Measurements from ENCODE around the gene BTF3L4.
A peak's percentile ranks its signal among the peaks of the same experiment; 100 is the strongest.
"Not testable (repeated sequence)": the region's sequence is repeated elsewhere in the genome, so short reads cannot be mapped to it uniquely, and the experiment has no call there.

BTF3L4 gene

DNA sequence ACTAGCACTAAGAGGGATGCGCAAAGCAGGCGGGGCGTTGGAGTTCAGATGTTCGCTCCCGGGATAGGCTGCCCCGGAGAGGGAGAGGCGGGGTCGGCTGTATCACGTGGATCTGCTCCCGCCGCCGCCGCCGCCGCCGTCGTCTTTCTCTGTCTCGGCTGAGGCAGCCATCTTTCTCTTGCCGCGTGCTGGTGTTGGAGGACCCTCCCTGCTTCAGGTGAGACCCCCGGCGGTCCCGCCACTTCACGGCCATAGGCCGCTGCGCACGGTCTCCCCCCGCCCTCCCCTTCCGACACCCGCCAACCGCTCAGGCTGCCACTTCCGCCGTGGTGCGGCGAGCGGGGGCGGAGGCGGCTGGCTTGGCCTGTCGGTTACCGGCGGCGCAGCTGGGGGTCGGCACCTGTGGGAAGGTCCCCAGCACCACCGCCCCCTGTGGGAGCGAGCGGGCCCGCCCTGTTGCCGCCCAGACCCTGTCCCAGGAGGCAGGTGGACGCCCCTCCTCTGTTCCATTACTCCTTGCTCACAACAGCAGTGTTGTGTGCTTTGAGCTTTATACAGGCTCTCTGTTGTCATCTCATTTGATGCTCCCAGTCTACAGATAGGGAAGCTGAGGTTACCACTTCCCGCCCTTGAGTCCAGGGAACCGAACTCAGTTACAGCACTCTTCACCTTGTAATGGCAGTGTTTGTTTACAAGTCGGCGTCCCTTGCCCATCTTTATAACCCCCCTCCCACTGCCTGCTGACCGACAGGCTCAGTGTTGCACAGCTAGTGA is at the start of gene BTF3L4:
TSS of gene BTF3L4 (plus strand) at position 133 of the 774 bp plus-strand sequence. CDS start 3,553 bp downstream, outside the sequence.
- peak; percentile 89 for DNase-seq (ENCODE audit: low read depth)

DNA sequence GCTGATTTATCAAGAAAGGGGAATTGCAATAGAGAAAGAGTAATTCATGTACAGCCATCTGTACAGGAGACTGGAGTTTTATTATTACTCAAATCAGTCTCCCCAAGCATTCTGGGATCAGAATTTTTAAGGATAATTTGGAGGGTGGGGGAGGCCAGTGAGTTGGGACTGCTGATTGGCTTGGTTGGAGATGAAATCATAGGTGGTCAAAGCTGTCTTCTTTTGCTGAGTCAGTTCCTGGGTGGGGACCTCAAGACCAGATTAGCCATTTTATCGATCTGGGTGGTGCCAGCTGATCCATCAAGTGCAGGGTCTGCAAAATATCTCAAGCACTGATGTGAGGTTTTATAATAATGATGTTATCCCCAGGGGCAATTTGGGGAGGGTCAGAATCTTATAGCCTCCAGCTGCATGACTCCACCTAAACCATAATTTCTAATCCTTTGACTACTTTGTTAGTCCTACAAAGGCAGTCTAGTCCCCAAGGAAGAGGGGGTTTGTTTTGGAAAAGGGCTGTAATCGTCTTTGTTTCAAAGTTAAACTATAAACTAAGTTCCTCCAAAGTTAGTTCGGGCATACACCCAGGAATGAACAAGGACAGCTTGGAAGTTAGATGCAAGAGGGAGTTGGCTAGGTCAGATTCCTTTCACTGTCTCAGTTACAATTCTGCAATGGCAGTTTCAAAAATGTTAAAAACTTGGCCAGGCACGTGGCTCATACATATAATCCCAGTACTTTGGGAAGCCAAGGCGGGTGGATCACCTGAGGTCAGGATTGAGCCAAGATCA is 48.7 kb upstream of the BTF3L4 start:
- DNase-seq (ENCODE audit: low read depth): no peak

DNA sequence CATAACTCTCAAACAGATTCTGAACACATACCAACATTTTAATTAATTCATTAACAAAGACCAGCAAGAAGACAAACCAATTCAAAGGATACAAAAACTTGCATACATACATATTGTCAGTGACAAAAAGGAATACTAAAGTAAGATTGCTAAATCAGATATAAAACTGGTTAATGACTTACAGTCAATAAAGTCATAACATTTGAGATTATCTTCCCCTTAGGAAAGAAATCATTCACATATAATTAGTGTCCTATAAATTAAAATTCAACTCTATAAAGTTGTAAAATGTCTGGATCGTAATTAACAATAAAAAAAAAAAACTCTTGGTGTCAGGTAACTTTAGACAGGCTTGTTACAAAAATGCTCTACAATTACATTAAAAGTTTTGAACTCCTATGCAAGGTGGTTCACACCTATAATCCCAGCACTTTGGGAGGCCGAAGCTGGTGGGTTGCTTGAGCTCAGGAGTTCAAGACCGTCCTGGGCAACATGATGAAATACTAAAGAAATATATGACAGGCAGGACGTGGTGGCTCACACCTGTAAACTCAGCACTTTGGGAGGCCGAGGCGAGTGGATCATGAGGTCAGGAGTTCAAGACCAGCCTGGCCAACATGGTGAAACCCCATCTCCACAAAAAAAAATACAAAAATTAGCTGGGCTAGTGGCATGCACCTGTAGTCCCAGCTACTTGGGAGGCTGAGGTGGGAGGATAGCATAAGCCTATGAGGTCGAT is 47.9 kb upstream of the BTF3L4 start:
- DNase-seq (ENCODE audit: low read depth): no peak

DNA sequence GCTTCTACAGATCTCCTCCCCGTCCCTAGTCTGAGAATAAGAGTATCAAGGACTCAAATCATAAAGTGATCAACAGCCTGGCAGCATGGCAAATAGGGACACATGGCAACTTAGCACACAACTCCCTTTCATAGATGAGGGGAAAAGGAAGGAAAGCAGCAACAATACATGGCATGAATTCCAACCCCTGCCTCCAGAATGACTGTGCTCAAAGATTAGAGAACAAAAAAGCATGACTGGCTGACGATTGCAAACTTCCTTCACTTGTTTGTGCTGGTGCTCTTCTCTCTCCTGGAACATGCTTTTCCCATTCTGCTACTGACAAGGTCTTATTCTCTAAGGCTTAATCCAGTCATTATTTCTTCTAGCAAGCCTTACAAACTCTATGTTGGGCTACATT is 34.0 kb upstream of the BTF3L4 start:
- no peak for DNase-seq (ENCODE audit: low read depth)

DNA sequence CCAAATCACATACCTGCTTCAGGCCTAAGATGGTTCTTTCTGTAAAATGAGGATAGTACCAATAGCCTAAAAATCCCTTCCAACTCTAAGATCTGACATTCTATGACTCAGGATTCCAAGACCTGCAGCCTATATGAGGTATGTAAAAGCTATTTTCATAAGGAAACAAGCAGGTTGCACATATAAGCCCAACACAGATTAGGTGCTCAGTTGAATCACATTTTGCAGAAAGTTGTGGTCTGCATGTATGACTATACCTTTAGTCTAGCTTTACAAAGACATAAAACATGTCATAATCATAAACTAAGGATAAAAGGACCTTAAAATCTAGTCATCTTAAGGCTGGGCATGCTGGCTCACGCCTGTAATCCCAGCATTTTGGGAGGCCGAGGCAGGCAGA is 29.8 kb upstream of the BTF3L4 start:
- DNase-seq (ENCODE audit: low read depth): no peak

DNA sequence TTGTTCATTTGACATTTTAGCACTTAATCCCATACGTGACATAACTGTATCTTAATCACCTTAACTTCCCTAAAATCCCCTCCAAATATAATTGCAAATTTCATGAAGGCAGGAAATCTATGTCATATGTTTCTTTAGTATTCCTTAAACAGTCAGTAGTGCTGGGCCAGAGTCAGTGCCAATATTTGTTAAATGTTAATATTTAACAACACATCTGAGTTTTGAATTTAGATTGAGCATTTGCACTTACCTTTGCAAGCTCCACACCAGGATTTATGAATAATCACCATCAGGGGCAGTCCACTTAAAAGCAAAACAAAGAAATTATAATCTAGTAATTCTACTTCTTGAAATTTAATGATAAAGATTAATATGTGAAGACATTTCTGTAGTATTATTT is 27.8 kb upstream of the BTF3L4 start:
- no peak for DNase-seq (ENCODE audit: low read depth)

DNA sequence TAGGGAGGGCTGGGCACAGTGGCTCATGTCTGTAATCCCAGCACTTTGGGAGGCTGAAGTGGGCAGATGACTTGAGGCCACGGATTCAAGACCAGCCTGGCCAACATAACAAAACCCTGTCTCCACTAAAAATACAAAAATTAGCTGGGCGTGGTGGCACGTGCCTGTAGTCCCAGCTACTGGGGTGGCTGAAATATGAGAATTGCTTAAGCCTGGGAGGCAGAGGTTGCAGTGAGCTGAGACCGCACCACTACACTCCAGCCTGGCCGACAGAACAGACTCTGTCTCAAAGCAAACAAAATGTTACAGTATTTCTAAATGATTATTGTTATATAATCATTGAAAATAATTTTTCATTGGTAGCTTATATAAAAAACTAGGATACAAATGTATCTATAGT is 27.3 kb upstream of the BTF3L4 start:
- not testable (repeated sequence) for DNase-seq (ENCODE audit: low read depth)

DNA sequence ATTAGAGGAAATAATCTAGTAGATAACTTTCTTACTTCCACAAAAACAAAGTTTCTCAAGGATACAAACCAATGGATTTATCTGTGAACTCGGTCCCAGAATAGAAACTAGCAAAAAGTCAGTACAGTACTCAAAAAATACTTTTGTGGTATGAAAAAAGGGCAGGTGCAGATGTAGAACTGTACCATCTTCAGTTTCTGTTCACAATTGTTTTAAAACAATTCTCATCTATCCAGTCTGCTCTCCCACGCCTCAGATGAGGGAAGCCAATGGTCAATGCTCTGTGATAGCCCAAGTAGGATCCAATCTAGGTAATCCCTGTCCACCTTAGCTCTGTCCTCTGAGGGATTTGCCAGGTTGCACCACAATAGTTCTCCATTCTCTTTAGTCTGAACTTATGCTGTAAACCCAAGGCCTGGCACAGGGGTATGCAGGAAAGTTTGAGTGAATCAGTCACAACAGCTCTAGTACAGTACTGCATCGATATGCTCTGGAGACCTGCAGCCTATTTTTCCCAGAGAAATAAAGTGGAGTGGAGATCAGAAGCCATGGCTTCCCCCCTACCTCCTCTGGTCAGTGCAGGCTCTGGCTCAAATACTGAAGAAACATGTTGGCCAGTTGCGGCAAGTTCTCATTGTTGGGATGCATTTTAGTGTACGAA is 23.8 kb upstream of the BTF3L4 start:
- no peak for DNase-seq (ENCODE audit: low read depth)

DNA sequence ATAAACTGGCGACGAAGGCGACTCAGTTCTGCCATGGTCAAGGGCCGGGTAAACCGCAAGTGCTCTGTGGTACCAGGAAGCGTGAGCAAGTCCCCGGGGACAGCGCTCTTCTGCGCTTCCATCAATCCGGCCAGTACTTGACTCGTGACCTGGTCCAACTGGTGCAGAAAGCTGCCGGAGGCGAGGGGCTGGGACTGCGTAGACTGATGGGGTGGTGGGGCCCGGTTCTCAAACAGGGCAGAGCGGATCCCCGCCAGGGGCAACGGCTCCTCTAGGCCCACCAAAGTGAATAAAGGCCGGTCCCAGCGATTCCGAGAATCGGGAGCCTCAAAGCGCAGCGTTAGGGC is 23.3 kb upstream of the BTF3L4 start:
- DNase-seq (ENCODE audit: low read depth): no peak

DNA sequence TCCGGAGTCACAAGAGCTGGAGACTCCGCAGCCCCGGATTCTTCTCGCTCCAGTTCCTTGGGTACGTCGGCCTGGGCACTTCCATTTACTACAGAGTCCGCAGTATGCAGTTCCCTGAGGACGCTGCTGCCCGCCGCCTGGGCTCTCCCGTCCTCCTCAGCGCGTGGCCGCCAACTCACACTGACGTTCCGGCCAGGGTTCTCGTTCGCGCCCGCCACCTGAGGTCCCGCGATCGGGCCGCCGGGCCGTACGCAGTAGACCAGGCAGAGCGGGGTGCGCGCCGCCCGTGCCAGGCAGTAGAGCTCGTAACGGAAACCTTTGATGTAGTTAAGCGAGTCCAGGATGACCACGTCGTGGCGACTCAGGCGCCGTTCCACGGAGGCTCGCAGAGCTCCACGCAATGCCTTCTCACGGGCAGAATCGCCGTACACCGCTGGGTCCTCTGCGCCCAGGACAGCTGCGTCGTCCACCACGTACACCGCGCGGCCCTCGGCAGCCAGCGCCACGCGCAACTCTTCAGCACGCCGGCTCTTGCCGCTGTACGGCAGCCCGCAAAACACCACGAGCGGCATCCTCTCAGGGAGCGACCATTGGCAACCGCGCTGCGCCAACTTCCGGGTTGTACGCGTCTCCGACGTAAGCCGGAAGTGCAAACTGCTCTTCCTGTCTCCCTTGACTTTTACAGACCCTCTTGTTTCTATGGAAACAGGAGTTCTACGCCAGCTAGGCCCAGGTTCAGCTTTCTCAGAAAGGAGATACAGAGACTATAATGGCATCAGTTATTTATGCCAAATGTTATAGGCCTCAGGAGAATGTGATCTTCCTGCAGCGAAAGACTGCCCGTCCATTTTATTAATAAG is 22.7 kb upstream of the BTF3L4 start, which contains the start of gene KTI12:
TSS of gene KTI12 (minus strand) at position 621 of the 860 bp plus-strand sequence. CDS start at position 572, 49 bp downstream.
- peak; percentile 86 for DNase-seq (ENCODE audit: low read depth)

DNA sequence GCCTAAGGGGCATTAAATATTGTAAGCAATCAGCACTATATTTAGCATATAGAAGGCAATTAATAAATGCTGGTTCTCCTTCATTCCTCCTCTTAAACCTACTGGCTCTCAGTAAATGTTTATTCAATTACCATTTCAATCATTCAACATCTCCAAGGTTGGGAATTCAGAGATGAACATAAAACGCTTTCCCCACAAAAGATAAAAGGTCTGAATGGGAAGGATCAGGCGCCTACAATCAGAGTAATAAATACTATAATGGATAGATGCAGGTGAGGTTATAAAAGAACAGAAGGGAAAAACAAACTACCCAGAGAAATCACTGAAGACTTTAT is 22.1 kb upstream of the BTF3L4 start:
- no peak for DNase-seq (ENCODE audit: low read depth)

DNA sequence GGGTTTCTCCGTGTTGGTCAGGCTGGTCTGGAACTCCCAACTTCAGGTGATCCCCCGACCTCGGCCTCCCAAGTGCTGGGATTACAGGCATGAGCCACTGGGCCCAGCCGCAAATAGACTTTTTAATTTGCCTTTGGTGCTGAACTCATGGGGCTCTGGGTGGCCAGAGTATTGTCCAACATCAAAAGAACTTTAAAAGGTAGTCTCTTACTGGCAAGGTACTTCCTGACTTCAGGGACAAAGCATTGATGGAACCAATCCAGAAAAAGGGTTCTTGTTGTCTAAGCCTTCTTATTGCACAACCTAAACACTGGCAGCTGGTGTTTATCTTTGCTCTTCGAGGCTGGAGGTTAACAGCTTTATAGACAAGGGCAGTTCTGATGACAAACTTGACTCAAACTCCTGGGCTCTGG is 18.7 kb upstream of the BTF3L4 start:
- DNase-seq (ENCODE audit: low read depth): no peak

DNA sequence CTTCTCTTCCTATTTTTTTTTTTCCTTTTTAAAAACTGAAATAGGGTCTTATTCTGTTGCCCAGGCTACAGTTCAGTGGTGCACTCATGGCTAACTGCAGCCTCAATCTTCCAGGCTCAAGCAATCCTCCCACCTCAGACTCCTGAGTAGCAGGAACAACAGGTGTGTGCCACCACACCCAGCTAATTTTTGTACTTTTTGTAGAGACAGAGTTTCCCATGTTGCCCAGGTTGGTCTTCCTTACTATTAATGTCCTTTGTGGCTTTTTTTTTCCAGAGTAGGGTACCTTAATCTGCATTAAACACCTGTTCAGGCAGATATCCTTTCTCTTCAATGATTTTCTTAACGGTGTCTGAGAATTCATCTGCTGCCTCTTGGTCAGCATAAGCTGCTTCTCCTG is 18.2 kb upstream of the BTF3L4 start:
- no peak for DNase-seq (ENCODE audit: low read depth)

DNA sequence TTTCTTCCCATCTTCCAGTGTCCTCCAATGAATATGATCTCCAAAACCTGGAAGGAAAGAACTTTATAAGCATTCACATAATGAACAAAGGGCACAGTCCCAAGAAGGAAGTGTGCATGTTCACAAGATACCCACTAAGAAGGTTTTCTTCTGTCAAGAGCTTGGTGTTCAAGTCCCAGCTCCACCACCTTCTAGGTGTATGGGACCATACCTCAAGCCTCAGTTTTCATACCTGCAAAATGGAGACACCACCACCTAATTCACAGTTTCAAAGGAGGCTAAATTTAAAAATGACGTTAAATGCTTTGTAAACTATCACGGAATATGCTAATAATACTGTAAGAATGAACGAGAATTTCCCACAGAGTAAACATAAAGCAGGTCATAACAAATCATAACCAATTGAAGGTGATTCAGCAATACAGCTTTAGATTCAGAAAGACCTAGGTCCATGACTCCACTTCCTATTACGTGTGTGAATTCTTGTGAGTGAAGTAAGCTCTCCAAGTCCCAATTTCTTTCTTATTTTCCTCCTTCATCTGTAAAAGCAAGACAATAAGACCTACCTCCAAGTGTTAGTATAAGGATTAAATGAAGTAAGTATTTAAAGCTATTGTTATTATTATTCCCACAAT is 14.4 kb upstream of the BTF3L4 start:
- DNase-seq (ENCODE audit: low read depth): no peak

DNA sequence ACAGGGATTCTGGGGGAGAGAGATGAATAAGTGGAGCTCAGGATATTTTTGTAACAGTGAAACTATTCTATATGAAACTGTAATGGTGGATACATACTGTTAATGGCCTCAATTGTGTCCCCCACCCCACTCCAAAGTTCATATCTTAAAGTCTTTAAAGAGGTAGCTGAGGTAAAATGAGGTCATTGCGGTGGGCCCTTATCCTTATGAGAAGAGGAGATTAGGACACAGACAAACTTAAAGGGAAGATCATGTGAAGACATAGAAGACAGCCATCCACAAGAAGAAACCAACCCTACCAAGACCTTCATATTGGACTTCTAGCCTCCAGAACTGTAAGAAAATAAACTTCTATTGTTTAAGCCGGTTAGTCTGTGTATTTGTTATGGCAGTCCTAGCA is 10.9 kb upstream of the BTF3L4 start:
- DNase-seq (ENCODE audit: low read depth): no peak

DNA sequence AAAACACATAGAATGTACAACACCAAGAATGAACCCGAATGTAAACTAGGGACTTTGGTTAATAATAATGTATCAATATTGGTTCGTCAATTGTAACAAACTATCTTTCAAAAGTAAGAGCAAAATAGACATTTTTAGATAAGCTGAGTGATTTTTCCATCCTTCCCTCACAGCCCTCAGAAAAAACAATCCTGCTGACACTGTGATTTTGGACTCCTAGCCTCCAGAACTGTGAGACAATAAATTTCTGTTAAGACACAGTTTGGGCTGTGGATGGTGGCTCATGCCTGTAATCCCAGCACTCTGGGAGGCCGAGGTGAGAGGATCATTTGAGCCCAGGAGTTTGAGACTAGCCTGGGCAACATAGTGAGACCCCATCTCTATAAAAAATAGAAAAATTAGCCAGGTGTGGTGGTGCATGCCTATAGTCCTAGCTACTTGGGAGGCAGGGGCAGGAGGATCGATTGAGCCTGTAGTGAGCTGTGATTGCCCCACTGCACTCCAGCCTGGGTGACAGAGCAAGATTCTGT is 10.4 kb upstream of the BTF3L4 start:
- not testable (repeated sequence) for DNase-seq (ENCODE audit: low read depth)

DNA sequence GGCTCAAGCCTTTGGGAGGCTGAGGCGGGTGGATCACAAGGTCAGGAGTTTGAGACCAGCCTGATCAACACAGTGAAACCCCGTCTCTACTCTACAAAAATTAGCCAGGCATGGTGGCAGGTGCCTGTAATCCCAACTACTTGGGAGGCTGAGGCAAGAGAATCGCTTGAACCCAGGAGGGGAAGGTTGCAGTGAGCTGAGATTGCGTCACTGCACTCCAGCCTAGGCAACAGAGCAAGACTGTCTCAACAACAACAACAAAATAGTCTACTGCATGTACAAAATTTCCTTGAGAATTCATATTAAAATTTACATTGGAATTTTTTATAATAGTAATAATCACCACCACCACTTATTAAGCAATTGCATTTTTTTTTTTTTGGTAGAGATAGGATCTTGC is 6.8 kb upstream of the BTF3L4 start:
- not testable (repeated sequence) for DNase-seq (ENCODE audit: low read depth)

DNA sequence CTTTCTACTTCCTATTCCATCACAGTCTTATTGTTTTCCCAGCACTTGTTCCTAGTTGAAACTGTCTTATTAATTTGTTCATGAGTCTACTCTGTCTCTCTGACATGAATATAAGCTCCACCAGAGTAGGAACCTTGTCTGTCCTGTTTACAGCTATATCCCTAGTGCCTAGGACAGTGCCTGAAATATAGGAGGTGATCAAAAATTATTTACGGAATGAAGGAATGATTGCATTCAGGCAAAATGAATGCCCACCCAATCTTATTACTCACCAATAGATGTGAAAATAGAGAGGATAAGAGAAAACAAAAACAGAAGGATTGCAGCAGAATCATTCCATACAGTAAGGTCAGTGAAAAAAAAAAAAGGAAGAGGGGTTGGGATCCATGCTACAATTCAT is 2.2 kb upstream of the BTF3L4 start:
- DNase-seq (ENCODE audit: low read depth): no peak

DNA sequence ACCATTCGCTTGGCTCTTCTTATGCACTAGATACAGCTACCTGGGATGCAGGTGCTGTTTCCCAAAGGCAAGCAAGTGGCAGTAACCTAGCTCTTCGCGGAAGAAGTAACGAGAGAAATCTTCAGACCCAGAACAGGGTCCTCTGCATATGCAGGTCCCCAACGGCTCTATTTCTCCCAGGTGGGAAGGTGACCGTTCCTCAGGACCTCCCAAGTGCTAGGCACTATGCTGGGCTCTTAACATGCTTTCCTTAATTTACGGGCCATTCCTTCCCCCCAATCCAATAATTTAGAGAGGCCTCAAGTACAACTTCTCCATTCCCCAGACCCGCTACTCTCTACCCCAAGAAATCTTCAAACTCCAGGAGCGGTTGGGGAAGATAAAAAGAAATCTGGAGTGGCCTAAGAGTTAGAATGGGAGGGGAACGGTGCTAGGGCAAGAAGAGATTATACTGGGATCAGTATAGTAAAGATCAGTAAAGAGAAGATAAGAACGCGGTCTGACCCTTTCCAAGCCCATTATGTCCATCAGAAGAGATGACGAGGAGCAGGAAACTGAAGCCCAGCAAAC is 1.5 kb upstream of the BTF3L4 start:
- no peak for DNase-seq (ENCODE audit: low read depth)

Measured in fibroblast of the conjunctiva (primary cell).